HEK293T (cell line): ENCODE measurements around the gene SYCP3.

Source experiments
- ARNT ChIP-seq: fragments of 450-650 bp; IDR thresholded peaks from 2 replicates; pipeline ENCODE4 v1.6.1; 2017; ENCODE audit warnings: mild to moderate bottlenecking
- BHLHE40 ChIP-seq: fragments of 450-650 bp; IDR thresholded peaks from 2 replicates; pipeline ENCODE4 v1.6.1; 2016; ENCODE audit warnings: mild to moderate bottlenecking, moderate library complexity, borderline replicate concordance
- CTBP1 ChIP-seq: fragments of 450-650 bp; IDR thresholded peaks from 2 replicates; pipeline ENCODE4 v1.6.1; 2016; ENCODE audit warnings: borderline replicate concordance
- ELF4 ChIP-seq: fragments of 450-650 bp; IDR thresholded peaks from 2 replicates; pipeline ENCODE4 v1.6.1; 2017; ENCODE audit warnings: antibody characterized with exemption
- FOXA1 ChIP-seq: fragments of 450-650 bp; IDR thresholded peaks from 2 replicates; pipeline ENCODE4 v1.6.1; 2016; ENCODE audit warnings: mild to moderate bottlenecking
- FOXK2 ChIP-seq: fragments of 450-650 bp; IDR thresholded peaks from 2 replicates; pipeline ENCODE4 v1.6.1; 2016; ENCODE audit warnings: mild to moderate bottlenecking
- FOXM1 ChIP-seq: fragments of 450-650 bp; IDR thresholded peaks from 2 replicates; pipeline ENCODE4 v1.6.1; 2017; ENCODE audit warnings: mild to moderate bottlenecking, borderline replicate concordance
- SP1 ChIP-seq: fragments of 450-650 bp; IDR thresholded peaks from 2 replicates; pipeline ENCODE4 v1.6.1; 2017
- SUZ12 ChIP-seq: fragments of 450-650 bp; IDR thresholded peaks from 2 replicates; pipeline ENCODE4 v1.6.1; 2016; ENCODE audit warnings: mild to moderate bottlenecking
- TARDBP ChIP-seq: fragments of 450-650 bp; IDR thresholded peaks from 2 replicates; pipeline ENCODE4 v1.6.1; 2016
- ZNF384 ChIP-seq: fragments of 450-650 bp; IDR thresholded peaks from 2 replicates; pipeline ENCODE4 v1.6.1; 2016

GRCh38 chr12:101696251-101697196 lies 42.7 kb downstream of the SYCP3 start:
- TF ChIP-seq SP1 (no peak), ARNT (no peak), ZNF384 (no peak), ELF4 (no peak), BHLHE40 (no peak), FOXM1 (no peak), FOXA1 (no peak), FOXK2 (no peak), SUZ12 (no peak), CTBP1 (no peak), TARDBP (no peak)
